ENCODE measurements around the gene FAM161A.
A peak's percentile ranks its signal among the peaks of the same experiment; 100 is the strongest.
"Not testable (repeated sequence)": the region's sequence is repeated elsewhere in the genome, so short reads cannot be mapped to it uniquely, and the experiment has no call there.

The FAM161A gene

GRCh38 chr2:61853847-61854563, at the start of gene FAM161A:
Gene FAM161A, minus strand, starts transcription at chr2:61854060. Its CDS starts 19 bp downstream, at chr2:61854041.
- DNase-seq, result peak; percentile 53

DNA sequence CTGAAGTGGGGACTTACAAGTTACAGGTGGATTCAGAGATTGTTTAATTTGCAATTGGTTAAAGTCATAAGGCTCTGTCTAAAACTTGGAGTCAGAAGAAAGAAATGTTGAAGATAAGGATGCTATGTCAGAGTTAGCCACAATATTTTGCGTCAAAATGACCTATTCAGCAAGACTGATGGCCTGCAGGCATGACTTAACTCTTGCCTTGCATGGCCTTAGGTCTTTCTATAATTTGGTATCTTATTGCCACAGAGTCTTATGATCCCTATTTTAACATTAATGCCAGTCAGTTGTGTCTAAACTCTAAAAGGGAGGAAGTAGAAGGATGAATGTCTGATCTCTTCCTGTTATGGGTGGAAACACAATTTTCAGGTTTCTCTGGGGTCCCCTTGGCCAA, 46.4 kb upstream of the FAM161A start:
- no peak for DNase-seq

- DNase-seq, result no peak
These were observed 45.0 kb upstream of the FAM161A start for GRCh38 chr2:61898810-61899209.

- peak; percentile 67 for DNase-seq
These were observed 34.6 kb upstream of the FAM161A start, which contains the start of gene CCT4 for GRCh38 chr2:61888267-61889055. Gene CCT4, minus strand, starts transcription at chr2:61888656. Its CDS starts 149 bp downstream, at chr2:61888507.

DNA sequence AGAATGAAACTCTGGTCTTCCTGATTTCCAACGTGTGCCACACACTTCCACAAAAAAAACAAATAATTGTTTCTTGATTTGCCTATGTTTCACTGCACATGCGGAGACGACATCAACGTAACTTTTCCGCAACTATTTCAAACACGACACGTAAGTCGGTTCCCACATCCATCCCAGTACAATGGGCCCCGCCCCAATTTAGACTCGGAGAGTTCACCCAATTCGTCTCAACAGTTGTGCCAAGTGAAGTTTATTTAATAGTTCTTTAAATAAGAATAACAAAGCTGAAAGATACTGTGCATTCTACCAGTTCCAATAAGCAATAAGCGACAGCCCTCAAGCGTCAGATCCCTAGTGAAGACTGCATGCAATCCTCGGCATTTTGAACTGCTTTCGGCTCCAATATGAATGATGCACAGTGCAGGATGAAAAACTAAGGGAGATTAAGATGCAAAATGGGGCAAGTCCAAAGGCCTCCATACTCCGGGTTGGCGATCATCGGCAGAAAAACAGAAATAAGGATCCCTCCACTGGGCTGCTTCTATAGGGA, 33.9 kb upstream of the FAM161A start:
- no peak for DNase-seq

- no peak for DNase-seq
These were observed 32.2 kb upstream of the FAM161A start for GRCh38 chr2:61885896-61886603.

GRCh38 chr2:61882850-61883249, 29.0 kb upstream of the FAM161A start:
- DNase-seq, result no peak

DNA sequence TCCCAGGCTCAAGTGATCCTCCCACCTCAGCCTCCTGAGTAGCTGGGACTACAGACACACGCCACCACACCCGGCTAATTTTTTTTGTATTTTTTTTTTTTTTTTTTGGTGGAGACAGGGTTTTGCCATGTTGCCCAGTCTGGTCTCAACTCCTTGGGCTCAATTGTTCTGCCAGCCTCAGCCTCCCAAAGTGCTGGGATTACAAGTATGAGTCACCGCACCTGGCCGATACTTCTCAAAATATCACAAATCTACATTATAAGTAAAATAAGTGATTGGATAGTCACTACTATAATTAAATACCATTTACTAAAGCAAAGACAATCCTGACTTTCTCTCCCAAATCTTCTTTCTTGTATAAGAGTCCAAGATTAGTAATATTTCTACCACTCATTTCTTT, 25.5 kb upstream of the FAM161A start:
- DNase-seq, result not testable (repeated sequence)

GRCh38 chr2:61878761-61879160, 24.9 kb upstream of the FAM161A start:
- no peak for DNase-seq

DNA sequence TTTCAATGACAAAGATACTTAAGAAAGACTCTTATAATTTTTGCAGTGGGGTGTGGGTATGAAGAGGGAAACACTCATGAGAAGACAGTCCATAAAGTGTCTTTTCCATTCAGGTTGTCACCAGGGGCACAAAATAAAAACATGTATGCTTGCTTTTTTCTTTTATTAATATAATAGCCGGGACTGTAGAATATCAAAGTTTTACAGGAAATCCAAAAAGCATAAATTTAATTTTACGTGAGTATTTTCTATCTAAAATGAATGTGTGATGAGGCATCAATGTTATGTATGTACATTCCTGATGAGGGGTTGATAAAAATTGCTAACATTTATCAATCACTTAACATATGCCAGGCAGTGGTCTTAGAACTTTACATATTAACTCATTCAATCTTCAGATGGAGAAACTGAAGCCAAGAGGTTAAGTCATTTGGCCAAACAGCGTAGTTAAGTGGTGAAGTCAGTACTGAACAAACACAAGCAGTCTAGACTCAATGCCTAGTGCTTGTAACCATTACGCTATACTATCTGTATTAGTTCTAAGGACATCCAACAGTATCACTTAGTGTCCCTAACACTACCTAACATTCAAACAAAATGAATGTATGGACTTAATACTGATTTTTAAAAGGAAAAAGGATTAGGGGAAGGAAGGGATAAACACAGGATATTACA, 23.8 kb upstream of the FAM161A start:
- DNase-seq, result no peak

DNA sequence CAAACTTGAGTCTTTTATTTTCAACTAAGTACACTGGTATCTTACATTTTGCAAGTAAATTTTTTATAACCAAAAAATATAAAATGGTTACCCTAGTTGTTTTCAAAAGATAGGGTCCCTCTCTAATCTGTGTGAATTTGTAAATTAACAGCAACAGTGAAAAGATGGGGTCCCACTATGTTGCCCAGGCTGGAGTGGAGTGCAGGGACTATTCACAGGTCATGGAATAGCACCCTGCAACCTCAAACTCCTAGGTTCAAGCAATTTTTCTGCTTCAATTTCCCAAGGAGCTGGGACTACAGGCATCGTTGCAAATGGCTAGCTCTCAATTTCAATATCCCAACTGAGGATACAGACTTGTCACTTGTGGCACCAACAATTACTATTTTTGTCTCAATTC, 22.5 kb upstream of the FAM161A start:
- no peak for DNase-seq

GRCh38 chr2:61866482-61867089, 12.7 kb upstream of the FAM161A start:
- DNase-seq, result not testable (repeated sequence)

DNA sequence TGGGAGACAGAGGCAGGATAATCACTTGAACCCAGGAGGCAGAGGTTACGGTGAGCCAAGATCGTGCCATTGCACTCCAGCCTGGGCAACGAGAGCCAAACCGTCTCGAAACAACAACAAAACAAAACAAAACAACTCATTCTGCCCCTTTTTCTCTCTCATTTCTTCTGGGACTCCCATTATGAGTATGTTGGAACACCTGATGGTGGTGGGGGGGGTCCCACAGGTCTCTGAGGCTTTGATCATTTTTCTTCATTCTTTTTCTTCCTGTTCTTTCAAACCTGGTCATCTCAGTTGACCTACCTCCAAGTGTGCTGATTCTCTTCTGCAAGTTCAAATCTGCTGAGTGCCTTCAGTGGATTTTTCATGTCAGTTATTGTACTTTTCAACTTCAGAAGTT, 8.2 kb upstream of the FAM161A start:
- no peak for DNase-seq

DNA sequence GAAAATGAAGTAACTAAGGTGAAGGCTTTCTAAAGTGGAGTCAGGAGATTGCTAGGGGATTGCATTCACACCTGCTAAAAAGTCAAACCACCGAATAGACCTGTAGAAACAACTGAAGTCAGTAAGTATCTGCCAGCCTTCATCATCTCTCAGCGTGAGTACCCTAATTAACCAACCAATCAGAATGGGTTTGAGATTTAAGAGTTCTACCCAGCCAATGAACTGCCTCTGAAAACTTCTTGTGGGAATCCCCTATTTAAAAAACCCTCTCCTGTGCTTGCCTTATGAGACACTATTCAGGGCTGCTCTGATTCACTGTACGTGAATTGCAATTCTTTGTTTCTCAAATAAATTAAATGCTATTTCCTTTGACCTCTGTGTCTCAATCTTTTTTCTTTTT, 3.4 kb upstream of the FAM161A start:
- DNase-seq, result no peak

GRCh38 chr2:61855318-61855613, 1.4 kb upstream of the FAM161A start:
- DNase-seq, result no peak

DNA sequence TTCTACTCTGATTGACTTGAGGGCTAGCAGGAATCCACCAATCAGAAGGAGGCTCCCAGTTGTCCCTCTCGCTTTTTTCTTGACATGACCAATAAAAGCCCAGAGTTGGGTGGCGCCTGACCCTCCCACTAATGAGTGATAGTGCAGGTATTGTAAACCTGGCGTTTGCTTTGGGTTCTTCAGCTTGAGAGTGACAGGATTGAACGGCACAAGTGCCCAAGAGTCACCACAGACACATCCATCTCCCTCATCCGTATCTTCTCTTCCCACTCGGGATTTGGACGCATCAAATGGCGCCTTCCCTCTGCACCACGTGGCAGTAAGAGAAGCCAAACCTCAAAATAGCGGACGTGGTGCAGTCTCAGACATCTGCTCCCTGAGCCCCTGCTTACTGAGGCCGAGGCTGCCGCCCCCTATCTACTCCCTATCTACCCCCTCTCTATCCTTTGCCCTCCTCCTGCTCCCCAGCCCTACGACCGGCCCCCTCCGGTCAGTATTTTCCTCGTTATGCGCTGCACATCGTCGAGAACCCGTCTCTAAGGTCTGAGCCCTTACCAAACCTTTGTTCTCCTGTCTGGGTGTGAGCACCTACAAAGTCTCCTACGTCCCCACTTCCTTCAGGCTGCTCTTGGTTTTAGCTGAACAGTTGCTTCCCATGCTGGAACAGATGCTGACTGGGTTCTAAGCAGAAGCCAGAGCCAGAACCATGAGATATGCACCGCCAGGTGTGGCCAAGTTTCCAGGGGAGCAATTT, 881 bp upstream of the FAM161A start:
- DNase-seq, result peak; percentile 93

- DNase-seq, result peak; percentile 39
These were observed 594 bp downstream of the FAM161A start for GRCh38 chr2:61853086-61853846.

GRCh38 chr2:61851270-61851669, 2.6 kb downstream of the FAM161A start:
- not testable (repeated sequence) for DNase-seq

DNA sequence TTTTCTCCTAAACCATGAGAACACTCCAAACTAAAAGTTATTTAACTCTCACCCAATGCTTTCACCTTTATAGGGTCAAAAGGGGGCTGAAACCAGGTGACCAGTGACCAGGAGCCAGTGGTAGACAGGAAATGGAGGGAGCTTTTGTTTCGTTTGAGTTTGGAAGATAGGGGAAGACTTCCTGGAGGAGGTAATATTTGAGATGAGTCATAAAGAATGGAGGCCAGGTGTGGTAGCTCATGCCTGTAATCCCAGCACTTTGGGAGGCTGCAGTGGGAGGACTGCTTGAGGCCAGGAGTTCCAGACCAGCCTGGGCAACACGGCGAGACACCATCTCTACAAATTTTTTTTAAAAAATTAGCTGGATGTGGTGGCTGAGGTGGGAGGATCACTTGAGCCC, 8.5 kb downstream of the FAM161A start:
- no peak for DNase-seq

GRCh38 chr2:61841286-61841685, 12.6 kb downstream of the FAM161A start:
- DNase-seq, result no peak

- DNase-seq, result no peak
These were observed 19.0 kb downstream of the FAM161A start for GRCh38 chr2:61834893-61835292.
